Measurements from ENCODE around the gene DUS3L.

Gene DUS3L

GRCh38 chr19:5790559-5791520 is at the start of gene DUS3L:
Gene DUS3L, minus strand, starts transcription at chr19:5791163. Its CDS starts 22 bp downstream, at chr19:5791141.
- DNase-seq = peak; percentile 97

GRCh38 chr19:5839065-5840017 is 48.4 kb upstream of the DUS3L start, which contains the start of gene FUT6:
Gene FUT6, minus strand, starts transcription at chr19:5839702. Its CDS starts 7,135 bp downstream, at chr19:5832567.
- no peak for DNase-seq

- no peak for DNase-seq
These were observed 47.5 kb upstream of the DUS3L start for GRCh38 chr19:5838353-5839064.

- DNase-seq = no peak
These were observed 46.9 kb upstream of the DUS3L start for GRCh38 chr19:5837761-5838352.

GRCh38 chr19:5832527-5833216 is 41.7 kb upstream of the DUS3L start:
- no peak for DNase-seq

GRCh38 chr19:5832061-5832460 is 41.1 kb upstream of the DUS3L start:
- DNase-seq = no peak

GRCh38 chr19:5831159-5831558 is 40.2 kb upstream of the DUS3L start:
- DNase-seq = no peak

- DNase-seq = no peak
These were observed 38.8 kb upstream of the DUS3L start for GRCh38 chr19:5829567-5830310.

GRCh38 chr19:5828661-5829566 is 38.0 kb upstream of the DUS3L start:
- DNase-seq = peak; percentile 13

- peak; percentile 94 for DNase-seq
These were observed 37.1 kb upstream of the DUS3L start for GRCh38 chr19:5827891-5828660.

- no peak for DNase-seq
These were observed 36.5 kb upstream of the DUS3L start for GRCh38 chr19:5827342-5827890.

- peak; percentile 34 for DNase-seq
These were observed 35.8 kb upstream of the DUS3L start for GRCh38 chr19:5826531-5827341.

- no peak for DNase-seq
These were observed 34.2 kb upstream of the DUS3L start for GRCh38 chr19:5825178-5825577.

- DNase-seq = no peak
These were observed 33.8 kb upstream of the DUS3L start for GRCh38 chr19:5824751-5825150.

GRCh38 chr19:5823579-5824281 is 32.8 kb upstream of the DUS3L start:
- DNase-seq = no peak

- no peak for DNase-seq
These were observed 31.4 kb upstream of the DUS3L start for GRCh38 chr19:5822181-5822844.
